ENCODE data around the gene NKD1. TPM values are rescaled to one million over a fixed set of nuclear protein-coding genes. Genes with fewer than 3 reads are reported as not detected.

NKD1 gene
- total and polyA plus RNA-seq, 2 of the 8 experiments (the other 6 are each of a cell fraction or from before 2014, with no cell fraction given): 0.70 to 4.5 TPM

- TF ChIP-seq POU5F1 (IDR thresholded peaks at IDR 0.05; ENCODE audit: low read depth, low read length): no peak
- no peak for TF ChIP-seq SUZ12 (IDR thresholded peaks at IDR 0.05; ENCODE audit: low read length)
- TF ChIP-seq YY1 (IDR thresholded peaks at IDR 0.05; ENCODE audit: low read depth, low read length): no peak
- TF ChIP-seq TAF7 (optimal IDR thresholded peaks at IDR 0.05; ENCODE audit: borderline replicate concordance, low read depth, low read length): no peak
Measured at GRCh38 chr16:50616883-50617645, 68.9 kb downstream of the NKD1 start (continued).

All from H1 (cell line).